Kidney (tissue), 14 donors: ENCODE measurements around the gene ARID1B. TPM values are rescaled to one million over a fixed set of nuclear protein-coding genes. Genes with fewer than 3 reads are reported as not detected.

Experiments
- DNase-seq, 5 donors: peaks; one replicate each; pipeline ENCODE4 v3.0.0-alpha.2; 2013 to 2020
- FAIRE-seq: peaks from 2 replicates; lab custom pipeline; 2012; peaks lifted over from hg19 to GRCh38; lab: Jason Lieb, UNC
- H3K27ac ChIP-seq, 2 donors: one replicate each; pipeline ENCODE4 v1.7.0; 2013; ENCODE audit warnings: low read depth in 2 of 2, low read length in 2 of 2, inconsistent platforms in 1 of 2
- H3K27me3 ChIP-seq: one replicate; pipeline ENCODE4 v1.7.1; 2013; ENCODE audit warnings: low read length, inconsistent platforms; ENCODE audit not compliant: control insufficient read depth, insufficient read depth
- H3K36me3 ChIP-seq, 3 donors: one replicate each; pipeline versions ENCODE4 v1.7.0 to v1.7.1; 2013; ENCODE audit warnings: low read length in 3 of 3, control low read depth in 1 of 3, inconsistent platforms in 1 of 3; ENCODE audit not compliant: insufficient read depth in 3 of 3, control insufficient read depth in 2 of 3
- H3K4me1 ChIP-seq, 3 donors: one replicate each; pipeline versions ENCODE4 v1.7.0 to v1.7.1; 2013; ENCODE audit warnings: low read length in 3 of 3, inconsistent platforms in 1 of 3, low read depth in 1 of 3; ENCODE audit not compliant: control insufficient read depth in 2 of 3, insufficient read depth in 2 of 3
- H3K4me3 ChIP-seq, 3 donors: one replicate each; pipeline versions ENCODE4 v1.7.0 to v1.8.1; 2013; ENCODE audit warnings: low read length in 3 of 3, control low read depth in 1 of 3, inconsistent platforms in 1 of 3
- H3K9ac ChIP-seq, 3 donors: one replicate each; pipeline versions ENCODE4 v1.7.0 to v1.7.1; 2013; ENCODE audit warnings: low read length in 3 of 3, control low read depth in 1 of 3, inconsistent platforms in 1 of 3
- H3K9me3 ChIP-seq, 3 donors: one replicate each; pipeline versions ENCODE4 v1.7.0 to v1.7.1; 2013; ENCODE audit warnings: low read length in 3 of 3, control low read depth in 1 of 3, inconsistent platforms in 1 of 3; ENCODE audit not compliant: control insufficient read depth in 2 of 3, insufficient read depth in 1 of 3
- intact Hi-C: fragments of 100-400 bp; cut with DNase I; formaldehyde crosslinking; loops from one replicate; pipeline ENCODE4 v1.11.1; 2022
- polyA plus RNA-seq: library from polyadenylated mRNA; stranded (reverse); fragments of 350-450 nt; fragmentation: Illumina TruSeq; extraction: RNeasy Lipid Tissue Mini Kit (QIAGEN cat#74804); gene quantifications from one replicate; pipeline ENCODE4 v1.2.3, GENCODE V29; 2014; ENCODE audit warnings: low read depth, low replicate concordance; ENCODE audit not compliant: insufficient read depth
- total RNA-seq: library from RNA; stranded (reverse); fragmentation: NEBNext Ultra II Directional; extraction: Animal tissue kit (Norgen Biotek cat#: 25700); gene quantifications from one replicate; pipeline ENCODE4 v1.2.1, GENCODE V29; 2021
- TF ChIP-seq, protein P1 (sequence below): IDR thresholded peaks from 3 replicates; pipeline ENCODE4 v1.5.1; 2012; ENCODE audit warnings: mild to moderate bottlenecking, moderate library complexity, borderline replicate concordance; ENCODE audit not compliant: insufficient read depth; ENCODE audit errors: extremely low read depth
- donor health status: control.
- donor health status: control.
- donor health status: control.
- donor health status: control.
- donor health status: control.
- donor health status: DM: yes; HTN: yes; CAD: no.
- donor health status: Normal renal cell carcinoma (clear cell type).

ARID1B gene
- total and polyA plus RNA-seq, 2 donors from 2014 or later = 16.4 to 110 TPM

DNA sequence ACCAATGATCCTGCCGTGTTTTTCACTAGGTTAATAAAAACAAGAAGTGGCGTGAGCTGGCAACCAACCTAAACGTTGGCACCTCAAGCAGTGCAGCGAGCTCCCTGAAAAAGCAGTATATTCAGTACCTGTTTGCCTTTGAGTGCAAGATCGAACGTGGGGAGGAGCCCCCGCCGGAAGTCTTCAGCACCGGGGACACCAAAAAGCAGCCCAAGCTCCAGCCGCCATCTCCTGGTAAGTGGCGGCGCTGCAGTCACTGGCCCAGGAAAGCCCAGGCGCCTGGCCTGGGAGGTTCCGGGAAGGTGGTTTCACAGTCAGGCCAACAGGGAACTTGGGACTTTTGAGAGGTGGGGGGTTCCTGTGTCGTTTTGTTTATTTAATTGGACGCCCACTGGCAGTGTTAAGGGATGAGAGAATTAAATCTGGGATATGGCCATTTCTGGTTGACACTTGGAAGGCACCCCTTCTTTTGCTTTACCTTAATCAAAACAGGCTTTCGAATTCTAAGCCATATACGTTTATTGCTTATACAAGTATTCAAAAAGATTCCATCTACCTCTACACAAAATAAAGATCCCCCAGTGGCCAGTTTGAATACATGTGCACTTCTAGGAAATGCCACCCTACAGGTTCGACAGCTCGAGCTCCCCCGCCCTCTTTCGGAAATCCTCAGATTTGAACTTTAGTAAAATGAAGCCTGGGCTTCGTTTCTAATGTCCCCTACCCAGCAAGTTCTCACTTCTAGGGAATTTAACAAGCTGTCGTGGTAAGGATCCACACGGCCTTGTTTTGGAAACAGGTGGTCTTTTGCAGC, 407.2 kb downstream of the ARID1B start:
- intact Hi-C loops = no loop called here
- TF ChIP-seq, protein P1, sequence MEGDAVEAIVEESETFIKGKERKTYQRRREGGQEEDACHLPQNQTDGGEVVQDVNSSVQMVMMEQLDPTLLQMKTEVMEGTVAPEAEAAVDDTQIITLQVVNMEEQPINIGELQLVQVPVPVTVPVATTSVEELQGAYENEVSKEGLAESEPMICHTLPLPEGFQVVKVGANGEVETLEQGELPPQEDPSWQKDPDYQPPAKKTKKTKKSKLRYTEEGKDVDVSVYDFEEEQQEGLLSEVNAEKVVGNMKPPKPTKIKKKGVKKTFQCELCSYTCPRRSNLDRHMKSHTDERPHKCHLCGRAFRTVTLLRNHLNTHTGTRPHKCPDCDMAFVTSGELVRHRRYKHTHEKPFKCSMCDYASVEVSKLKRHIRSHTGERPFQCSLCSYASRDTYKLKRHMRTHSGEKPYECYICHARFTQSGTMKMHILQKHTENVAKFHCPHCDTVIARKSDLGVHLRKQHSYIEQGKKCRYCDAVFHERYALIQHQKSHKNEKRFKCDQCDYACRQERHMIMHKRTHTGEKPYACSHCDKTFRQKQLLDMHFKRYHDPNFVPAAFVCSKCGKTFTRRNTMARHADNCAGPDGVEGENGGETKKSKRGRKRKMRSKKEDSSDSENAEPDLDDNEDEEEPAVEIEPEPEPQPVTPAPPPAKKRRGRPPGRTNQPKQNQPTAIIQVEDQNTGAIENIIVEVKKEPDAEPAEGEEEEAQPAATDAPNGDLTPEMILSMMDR = peak; percentile 93
- peaks cover 2 to 17% (median 13%) of the 10 kb centered on the region in 3 donors for H3K36me3 ChIP-seq
- H3K4me3 ChIP-seq = peak overlapping the region in 2 of 3 donors; percentile 9 to 10
- peak overlapping the region; percentile 10 to 29 for H3K27ac ChIP-seq
- no peaks in the 10 kb centered on the region for H3K9me3 ChIP-seq
- peak overlapping the region in 1 of 3 donors; percentile 47 for H3K9ac ChIP-seq
- DNase-seq (peak; percentile 69 to 89 (median 73)), FAIRE-seq (no peak)
- no peaks in the 10 kb centered on the region for H3K27me3 ChIP-seq
- H3K4me1 ChIP-seq = peaks cover 0 to 9% (median 8%) of the 10 kb centered on the region in 3 donors

DNA sequence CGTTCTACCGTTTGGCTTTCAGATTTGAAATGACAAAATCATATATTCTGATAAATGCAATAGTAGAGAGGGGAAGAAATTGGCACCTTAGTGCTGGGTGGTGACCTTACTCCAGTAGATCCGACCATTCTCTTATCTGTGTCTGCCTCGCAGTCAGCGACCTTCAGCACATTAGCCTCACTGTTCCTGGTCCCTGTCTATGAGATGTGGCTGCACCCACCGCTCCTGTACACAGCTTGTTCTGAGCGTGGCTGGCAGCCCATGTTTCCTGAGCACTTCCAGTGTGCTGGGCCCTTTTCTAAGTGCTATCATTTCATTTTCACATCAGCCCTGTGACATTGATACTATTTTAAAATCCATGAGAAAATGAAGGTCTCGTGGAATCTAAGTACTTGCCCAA, 408.0 kb downstream of the ARID1B start:
- intact Hi-C loops = no loop called here
- TF ChIP-seq, protein P1 = no peak
- Histone ChIP-seq H3K9me3 (no peaks in the 10 kb centered on the region), H3K4me3 (no peak overlapping the region), H3K36me3 (peaks cover 3 to 25% (median 19%) of the 10 kb centered on the region in 3 donors), H3K27ac (peak overlapping the region in 1 of 2 donors; percentile 29), H3K27me3 (no peaks in the 10 kb centered on the region), H3K9ac (no peak overlapping the region), H3K4me1 (peaks cover 0 to 9% (median 8%) of the 10 kb centered on the region in 3 donors)
- no peak for DNase-seq
- FAIRE-seq = no peak

DNA sequence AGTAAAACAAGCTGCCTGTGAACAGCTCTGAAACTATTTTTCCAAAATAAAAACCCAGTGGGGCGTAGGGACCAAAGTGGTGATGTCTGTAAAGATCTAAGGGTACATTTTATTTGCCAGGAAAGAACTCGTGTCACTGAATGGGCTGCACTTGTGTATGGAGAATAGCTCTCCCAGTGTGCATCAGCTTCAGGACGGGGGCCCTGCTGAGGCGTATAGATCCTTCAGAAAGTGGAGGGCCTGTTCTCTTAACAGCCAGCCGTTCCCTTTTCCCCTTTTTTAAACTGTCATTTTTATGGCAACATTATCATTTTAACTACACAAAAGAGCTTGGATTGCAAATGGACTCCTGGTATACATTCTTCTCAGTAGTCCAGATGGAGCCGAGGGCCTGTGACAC, 408.8 kb downstream of the ARID1B start:
- FAIRE-seq = no peak
- DNase-seq = no peak

More for the DNA sequence above, 408.8 kb downstream of the ARID1B start:
- Histone ChIP-seq H3K9me3 (no peaks in the 10 kb centered on the region), H3K27ac (no peak overlapping the region), H3K4me1 (peaks cover 0 to 9% (median 8%) of the 10 kb centered on the region in 3 donors), H3K36me3 (peaks cover 8 to 30% (median 23%) of the 10 kb centered on the region in 3 donors), H3K4me3 (no peak overlapping the region), H3K9ac (no peak overlapping the region), H3K27me3 (no peaks in the 10 kb centered on the region)
- TF ChIP-seq, protein P1 = no peak
- intact Hi-C loops = no loop called here
